ENCODE data around the gene CDH16.

The CDH16 gene

DNA sequence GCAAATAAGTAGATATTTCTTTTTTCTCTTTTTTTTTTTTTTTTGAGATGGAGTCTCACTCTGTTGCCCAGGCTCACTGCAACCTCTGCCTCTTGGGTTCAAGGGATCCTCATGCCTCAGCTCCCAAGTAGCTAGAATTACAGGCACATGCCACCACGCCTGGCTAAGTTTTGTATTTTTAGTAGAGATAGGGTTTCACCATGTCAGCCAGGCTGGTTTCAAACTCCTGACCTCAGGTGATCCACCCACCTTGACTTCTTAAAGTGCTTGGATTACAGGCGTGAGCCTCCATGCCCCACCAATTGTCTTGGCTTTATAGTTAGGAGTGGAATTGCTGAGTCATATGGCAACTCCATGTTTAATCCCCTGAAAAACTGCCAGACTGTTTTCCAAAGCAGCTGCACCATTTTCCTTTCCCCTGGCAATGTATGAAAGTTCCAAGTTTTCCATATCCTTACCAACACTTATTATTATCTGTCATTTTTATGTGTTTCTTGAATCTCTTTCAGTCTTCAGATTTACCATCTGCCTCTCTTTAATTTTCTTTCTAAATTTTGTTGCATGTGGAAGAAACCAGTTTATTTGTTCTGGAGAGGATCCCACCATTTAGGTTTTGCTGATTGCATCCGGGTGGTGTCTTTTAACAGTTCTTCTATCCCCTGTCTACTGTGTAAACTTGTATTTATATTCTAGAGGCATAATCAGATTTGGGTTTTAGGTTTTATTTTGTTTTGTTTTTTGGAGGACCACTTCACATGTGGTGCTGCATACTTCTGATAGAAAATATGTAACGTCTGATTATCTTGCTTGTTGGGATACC, 32.5 kb upstream of the CDH16 start:
- DNase-seq (ENCODE audit: low read depth), result no peak
- TF ChIP-seq, protein P1, sequence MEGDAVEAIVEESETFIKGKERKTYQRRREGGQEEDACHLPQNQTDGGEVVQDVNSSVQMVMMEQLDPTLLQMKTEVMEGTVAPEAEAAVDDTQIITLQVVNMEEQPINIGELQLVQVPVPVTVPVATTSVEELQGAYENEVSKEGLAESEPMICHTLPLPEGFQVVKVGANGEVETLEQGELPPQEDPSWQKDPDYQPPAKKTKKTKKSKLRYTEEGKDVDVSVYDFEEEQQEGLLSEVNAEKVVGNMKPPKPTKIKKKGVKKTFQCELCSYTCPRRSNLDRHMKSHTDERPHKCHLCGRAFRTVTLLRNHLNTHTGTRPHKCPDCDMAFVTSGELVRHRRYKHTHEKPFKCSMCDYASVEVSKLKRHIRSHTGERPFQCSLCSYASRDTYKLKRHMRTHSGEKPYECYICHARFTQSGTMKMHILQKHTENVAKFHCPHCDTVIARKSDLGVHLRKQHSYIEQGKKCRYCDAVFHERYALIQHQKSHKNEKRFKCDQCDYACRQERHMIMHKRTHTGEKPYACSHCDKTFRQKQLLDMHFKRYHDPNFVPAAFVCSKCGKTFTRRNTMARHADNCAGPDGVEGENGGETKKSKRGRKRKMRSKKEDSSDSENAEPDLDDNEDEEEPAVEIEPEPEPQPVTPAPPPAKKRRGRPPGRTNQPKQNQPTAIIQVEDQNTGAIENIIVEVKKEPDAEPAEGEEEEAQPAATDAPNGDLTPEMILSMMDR (conservative IDR thresholded peaks at IDR 0.05; ENCODE audit: control insufficient read depth, insufficient read depth, low read depth, low read length), result no peak
- no peak overlapping the region for H3K4me3 ChIP-seq (ENCODE audit: control insufficient read depth, low read depth, low read length)

- H3K4me3 ChIP-seq (ENCODE audit: control insufficient read depth, low read depth, low read length), result no peak overlapping the region
- DNase-seq (ENCODE audit: low read depth), result no peak
- TF ChIP-seq, protein P1 (conservative IDR thresholded peaks at IDR 0.05; ENCODE audit: control insufficient read depth, insufficient read depth, low read depth, low read length), result no peak
Measured at GRCh38 chr16:66950437-66950836, 31.8 kb upstream of the CDH16 start.

GRCh38 chr16:66949472-66949871, 30.8 kb upstream of the CDH16 start:
- H3K4me3 ChIP-seq (ENCODE audit: control insufficient read depth, low read depth, low read length), result no peak overlapping the region
- TF ChIP-seq, protein P1 (conservative IDR thresholded peaks at IDR 0.05; ENCODE audit: control insufficient read depth, insufficient read depth, low read depth, low read length), result no peak
- no peak for DNase-seq (ENCODE audit: low read depth)

GRCh38 chr16:66948837-66949225, 30.1 kb upstream of the CDH16 start:
- no peak for DNase-seq (ENCODE audit: low read depth)
- TF ChIP-seq, protein P1 (conservative IDR thresholded peaks at IDR 0.05; ENCODE audit: control insufficient read depth, insufficient read depth, low read depth, low read length), result no peak
- no peak overlapping the region for H3K4me3 ChIP-seq (ENCODE audit: control insufficient read depth, low read depth, low read length)

DNA sequence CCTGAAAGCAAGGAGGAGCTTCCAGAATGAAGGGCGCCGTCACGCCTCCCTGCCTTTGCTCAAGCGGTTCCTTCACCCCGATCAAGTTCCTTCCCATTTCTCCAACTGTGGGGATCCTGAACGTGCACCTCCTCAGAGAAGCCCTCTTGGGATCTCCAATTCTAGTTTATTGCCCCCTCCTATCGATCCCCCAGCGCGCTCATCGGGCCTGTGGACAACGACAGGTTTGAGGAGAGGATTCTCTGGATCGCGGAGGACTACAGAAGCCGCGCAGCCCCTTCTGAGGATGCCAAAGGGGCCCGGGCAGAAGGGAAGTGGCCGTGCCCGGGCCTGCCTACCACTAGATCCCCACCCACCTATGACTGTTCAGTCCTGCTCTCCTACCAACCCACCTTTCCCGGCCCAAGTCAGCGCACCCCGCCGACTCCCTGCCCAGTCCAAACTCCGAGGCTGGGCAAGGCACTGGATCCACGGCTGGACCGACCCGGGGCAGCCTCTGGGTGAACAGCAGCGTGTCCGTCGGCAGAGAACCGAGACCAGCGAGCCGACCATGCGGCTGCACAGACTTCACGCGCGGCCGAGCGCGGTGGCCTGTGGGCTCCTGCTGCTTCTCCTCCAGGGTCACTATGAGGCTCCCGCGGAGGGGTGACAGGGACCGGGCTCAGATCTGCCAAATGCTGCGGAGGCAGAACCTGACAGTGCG, 29.6 kb upstream of the CDH16 start:
- peak overlapping the region; percentile 46 for H3K4me3 ChIP-seq (ENCODE audit: control insufficient read depth, low read depth, low read length)
- no peak for DNase-seq (ENCODE audit: low read depth)

GRCh38 chr16:66947302-66948065, 28.8 kb upstream of the CDH16 start:
- peak; percentile 85 for DNase-seq (ENCODE audit: low read depth)
- TF ChIP-seq, protein P1 (conservative IDR thresholded peaks at IDR 0.05; ENCODE audit: control insufficient read depth, insufficient read depth, low read depth, low read length), result peak; percentile 84
- H3K4me3 ChIP-seq (ENCODE audit: control insufficient read depth, low read depth, low read length), result peak overlapping the region; percentile 46

More for the DNA sequence above, 29.6 kb upstream of the CDH16 start:
- TF ChIP-seq, protein P1 (conservative IDR thresholded peaks at IDR 0.05; ENCODE audit: control insufficient read depth, insufficient read depth, low read depth, low read length), result no peak
